GM12892 (cell line): ENCODE results near the gene ADISSP.

ENCODE experiments used
- POLR2A ChIP-seq: IDR thresholded peaks from 2 replicates; pipeline ENCODE4 v1.6.1; 2011; ENCODE audit warnings: low read depth, low read length, control low read depth
- POLR2AphosphoS5 ChIP-seq: IDR thresholded peaks from 2 replicates; pipeline ENCODE4 v1.6.1; 2011; ENCODE audit warnings: low read depth, low read length, control low read depth
- TAF1 ChIP-seq: IDR thresholded peaks from 2 replicates; pipeline ENCODE4 v1.6.1; 2011; ENCODE audit warnings: low read depth, mild to moderate bottlenecking, control low read depth, low read length, borderline replicate concordance

DNA sequence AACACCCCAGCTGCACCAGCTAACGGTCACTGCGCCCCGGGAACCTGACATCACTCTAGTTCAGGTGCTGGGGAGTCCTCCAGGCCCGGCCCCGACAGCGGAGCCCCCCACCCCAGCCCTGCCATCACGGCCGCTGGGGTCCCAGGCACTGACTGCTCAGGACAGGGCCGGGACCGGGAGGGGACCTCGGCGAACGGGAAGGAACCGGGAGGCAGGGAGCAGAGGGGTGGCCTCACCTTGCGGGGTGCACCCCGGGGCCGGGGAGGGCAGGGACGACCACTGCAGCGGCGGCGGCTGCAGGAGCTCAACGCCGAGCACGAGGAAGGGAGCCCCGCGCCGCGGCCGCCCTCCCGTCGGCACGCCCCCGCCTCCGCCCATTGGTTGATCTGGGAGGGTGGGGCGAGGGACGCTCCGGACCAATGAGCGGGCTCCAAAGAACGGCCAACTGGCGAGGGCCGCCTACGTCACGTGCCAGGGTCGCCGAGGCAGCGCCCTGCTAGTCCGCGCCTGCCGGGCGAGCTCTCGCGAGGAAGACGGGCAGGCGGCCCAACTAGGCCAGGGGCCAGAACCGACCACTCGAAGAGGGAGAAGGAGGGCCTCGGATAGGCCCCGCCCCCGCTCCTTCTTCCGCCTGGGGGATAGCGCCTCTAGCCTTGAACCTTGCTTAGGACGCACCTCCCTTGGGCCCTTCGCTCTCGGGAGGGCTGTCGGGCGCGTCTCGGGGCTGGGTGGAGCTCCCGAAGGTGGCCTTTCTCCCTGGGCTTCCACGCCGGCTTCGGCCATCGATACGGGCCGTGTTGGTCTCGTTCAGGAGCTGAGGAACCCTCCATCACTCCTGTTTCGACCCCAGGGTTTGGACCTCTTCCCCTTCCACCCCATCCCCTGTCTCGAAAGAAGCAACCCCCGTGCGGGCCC, at the start of gene ADISSP:
- TF ChIP-seq POLR2A, result peak; percentile 75
- TF ChIP-seq POLR2AphosphoS5, result peak; percentile 70
- 0 out of 2 replicates have a peak, but pooled peaks have one; percentile 32 for TF ChIP-seq TAF1
